A549 treated with dexamethasone at 1 μM for 4 hours (cell line): ENCODE measurements around the gene DEFB132. TPM values are rescaled to one million over a fixed set of nuclear protein-coding genes. Genes with fewer than 3 reads are reported as not detected.

Experiments
- total RNA-seq: library from RNA; stranded (reverse); fragments of 200-300 nt; extraction: Qiagen RNA extraction; gene quantifications from 5 replicates; pipeline ENCODE4 v1.2.3, GENCODE V29; 2022

The DEFB132 gene
- total RNA-seq: not detected in 5 replicates

GRCh38 chr20:257419-257818, at the start of gene DEFB132:
TSS of gene DEFB132 (plus strand) at chr20:257724. CDS start at chr20:257779, 55 bp downstream.

GRCh38 chr20:226958-227357, 30.6 kb upstream of the DEFB132 start, which contains the start of gene DEFB129:
TSS of gene DEFB129 (plus strand) at chr20:227258. CDS start at chr20:227289, 31 bp downstream.

GRCh38 chr20:290084-290831, 32.7 kb downstream of the DEFB132 start, which contains the start of gene C20orf96:
TSS of gene C20orf96 (minus strand) at chr20:290750. CDS start at chr20:290610, 140 bp downstream.

GRCh38 chr20:297098-297924, 39.8 kb downstream of the DEFB132 start, which contains the start of gene ZCCHC3:
TSS of gene ZCCHC3 (plus strand) at chr20:297570. CDS start at chr20:297587, 17 bp downstream.

Other genes starting within 250 kb of the DEFB132 start
- not detected in 5 replicates for gene DEFB125, start 170.1 kb upstream of the DEFB132 start, total RNA-seq
- gene DEFB126, start 115.1 kb upstream of the DEFB132 start, total RNA-seq: not detected in 5 replicates
- not detected in 5 replicates for gene DEFB127, start 100.3 kb upstream of the DEFB132 start, total RNA-seq
- gene DEFB128, start 68.0 kb upstream of the DEFB132 start, total RNA-seq: not detected in 5 replicates
- gene DEFB129, start 30.5 kb upstream of the DEFB132 start, total RNA-seq: not detected in 5 replicates
- 9.5 to 10.7 TPM (median 10.1 TPM) in 5 replicates for gene C20orf96, start 33.0 kb downstream of the DEFB132 start, total RNA-seq
- 17.9 to 21.8 TPM (median 19.6 TPM) in 5 replicates for gene ZCCHC3, start 39.8 kb downstream of the DEFB132 start, total RNA-seq
- 17.7 to 28.2 TPM (median 27.1 TPM) in 5 replicates for gene SOX12, start 67.8 kb downstream of the DEFB132 start, total RNA-seq
- 49.9 to 65.7 TPM (median 62.6 TPM) in 5 replicates for gene NRSN2, start 89.4 kb downstream of the DEFB132 start, total RNA-seq
- 50.7 to 64.3 TPM (median 59.0 TPM) in 5 replicates for gene TRIB3, start 123.0 kb downstream of the DEFB132 start, total RNA-seq
- 100 to 145 TPM (median 133 TPM) in 5 replicates for gene RBCK1, start 150.6 kb downstream of the DEFB132 start, total RNA-seq
- gene TBC1D20, start 204.8 kb downstream of the DEFB132 start, total RNA-seq: 29.4 to 36.7 TPM (median 35.9 TPM) in 5 replicates